HEK293 (cell line): ENCODE results near the gene TPD52L3.

ENCODE experiments used
- CTCF ChIP-seq: fragments of 450-650 bp; formaldehyde crosslinking; IDR thresholded peaks from 2 replicates; pipeline ENCODE4 v1.5.1; 2016; ENCODE audit warnings: missing biosample characterization, missing genetic modification characterization
- MYNN ChIP-seq: fragments of 450-650 bp; formaldehyde crosslinking; IDR thresholded peaks from 2 replicates; pipeline ENCODE4 v1.5.1; 2016; ENCODE audit warnings: missing biosample characterization, missing genetic modification characterization, borderline replicate concordance
- PRDM4 ChIP-seq: fragments of 450-650 bp; formaldehyde crosslinking; IDR thresholded peaks from 2 replicates; pipeline ENCODE4 v1.5.1; 2017; ENCODE audit warnings: missing biosample characterization, missing genetic modification characterization
- TCF7L2 ChIP-seq: IDR thresholded peaks from 2 replicates; pipeline ENCODE4 v1.6.1; 2011; ENCODE audit warnings: low read depth, mild to moderate bottlenecking, inconsistent platforms, low read length, moderate library complexity, borderline replicate concordance
- YY1 ChIP-seq: fragments of 450-650 bp; formaldehyde crosslinking; IDR thresholded peaks from 2 replicates; pipeline ENCODE4 v1.5.1; 2018; ENCODE audit warnings: missing biosample characterization, missing genetic modification characterization
- ZNF138 ChIP-seq: fragments of 450-650 bp; formaldehyde crosslinking; IDR thresholded peaks from 2 replicates; pipeline ENCODE4 v1.5.1; 2016; ENCODE audit warnings: missing biosample characterization, missing genetic modification characterization, borderline replicate concordance
- ZNF274 ChIP-seq, 2 experiments: fragments of 200-500 bp in 1 of 2; fragments of 450-650 bp in 1 of 2; sonication (Bioruptor generic) in 1 of 2; formaldehyde crosslinking in 1 of 2; IDR thresholded peaks; 2 replicates each; pipeline versions ENCODE4 v1.5.1 to v1.6.1; 2014 to 2016; ENCODE audit warnings: borderline replicate concordance in 1 of 2, inconsistent platforms in 1 of 2, low read length in 1 of 2, missing biosample characterization in 1 of 2, missing genetic modification characterization in 1 of 2
- ZNF366 ChIP-seq: fragments of 450-650 bp; formaldehyde crosslinking; conservative IDR thresholded peaks from 2 replicates; pipeline ENCODE4 v1.5.1; 2016; ENCODE audit warnings: missing biosample characterization, missing genetic modification characterization
- ZNF423 ChIP-seq: fragments of 450-650 bp; formaldehyde crosslinking; IDR thresholded peaks from 2 replicates; pipeline ENCODE4 v1.5.1; 2016; ENCODE audit warnings: missing biosample characterization, missing genetic modification characterization
- ZNF639 ChIP-seq: fragments of 450-650 bp; formaldehyde crosslinking; IDR thresholded peaks from 2 replicates; pipeline ENCODE4 v1.5.1; 2016; ENCODE audit warnings: missing biosample characterization, missing genetic modification characterization
- ZNF658 ChIP-seq: fragments of 450-650 bp; formaldehyde crosslinking; IDR thresholded peaks from 2 replicates; pipeline ENCODE4; 2016; ENCODE audit warnings: missing biosample characterization, missing genetic modification characterization
- ZNF747 ChIP-seq: fragments of 450-650 bp; formaldehyde crosslinking; IDR thresholded peaks from 2 replicates; pipeline ENCODE4 v1.5.1; 2016; ENCODE audit warnings: missing biosample characterization, missing genetic modification characterization

- TF ChIP-seq TCF7L2, result no peak
- TF ChIP-seq CTCF, result no peak
- no peak for TF ChIP-seq YY1
- no peak for TF ChIP-seq ZNF274 (IDR thresholded peaks at IDR 0.05; ENCODE audit: low read length)
- no peak for TF ChIP-seq ZNF274 (tag by site-specific recombination; IDR thresholded peaks at IDR 0.05; ENCODE audit: borderline replicate concordance)
- TF ChIP-seq ZNF639 (tag by site-specific recombination), result no peak
- no peak for TF ChIP-seq ZNF658 (tag by site-specific recombination)
- TF ChIP-seq ZNF138 (tag by site-specific recombination), result no peak
- TF ChIP-seq ZNF423 (tag by site-specific recombination), result no peak
- TF ChIP-seq MYNN (tag by site-specific recombination), result no peak
- TF ChIP-seq ZNF366, result no peak
- TF ChIP-seq ZNF747 (tag by site-specific recombination), result no peak
- no peak for TF ChIP-seq PRDM4 (tag by site-specific recombination)
Observed at GRCh38 chr9:6302417-6302816, 25.8 kb upstream of the TPD52L3 start.
